ENCODE results near the gene SOCS1. TPM values are rescaled to one million over a fixed set of nuclear protein-coding genes. Genes with fewer than 3 reads are reported as not detected.
A peak's percentile ranks its signal among the peaks of the same experiment; 100 is the strongest.

The SOCS1 gene
- total RNA-seq, 1 experiment from 2014 or later, result 1.4 TPM

DNA sequence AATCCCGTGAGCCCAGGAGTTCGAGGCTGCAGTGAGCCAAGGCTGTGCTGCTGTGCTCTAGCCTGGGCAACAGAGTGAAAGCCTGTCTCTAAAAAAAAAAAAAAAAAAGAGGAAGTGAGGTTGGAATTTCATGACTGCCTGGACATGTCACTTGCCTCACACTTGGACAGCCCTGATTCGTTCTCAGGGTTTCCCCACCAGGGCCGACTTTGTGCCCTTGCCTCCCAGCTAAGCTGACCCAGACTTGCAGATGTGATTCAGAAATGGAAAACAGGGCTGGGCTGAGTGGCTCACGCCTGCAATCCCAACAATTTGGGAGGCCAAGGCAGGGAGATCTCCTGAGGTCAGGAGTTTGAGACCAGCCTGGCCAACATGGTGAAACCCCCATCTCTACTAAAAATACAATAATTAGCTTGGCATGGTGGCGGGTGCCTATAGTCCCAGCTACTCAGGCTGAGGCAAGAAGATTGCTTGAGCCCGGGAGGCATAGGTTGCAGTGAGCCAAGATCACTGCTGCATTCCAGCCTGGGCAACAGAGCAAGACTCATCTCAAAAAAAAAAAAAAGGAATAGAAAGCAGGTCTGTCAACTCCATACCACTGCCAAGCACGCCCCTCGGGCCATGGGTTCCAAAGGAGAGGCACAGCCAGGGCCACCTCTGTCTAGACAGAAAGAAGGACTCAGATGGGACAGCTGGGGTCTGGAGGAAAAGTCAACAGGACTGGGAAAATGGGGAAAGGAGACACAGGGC, 46.9 kb downstream of the SOCS1 start:
- CTCF ChIA-PET, result interaction anchor here (0.6 to 1.3 kb wide), 4 partner anchors 9 to 173 kb away, joined by 3 to 4 read pairs (median 3); no protein-coding TSS in a partner anchor
- intact Hi-C loops (cut with micrococcal nuclease), result no loop called here
- Mint-ChIP-seq H3K9me3 (ENCODE audit: unreplicated experiment) (no peaks in the 10 kb centered on the region), H3K27me3 (ENCODE audit: insufficient read depth, unreplicated experiment) (no peaks in the 10 kb centered on the region), H3K4me1 (ENCODE audit: insufficient read depth, unreplicated experiment) (peaks cover 6% of the 10 kb centered on the region), H3K36me3 (ENCODE audit: insufficient read depth, unreplicated experiment) (no peaks in the 10 kb centered on the region), H3K27ac (ENCODE audit: low read depth, unreplicated experiment) (no peak overlapping the region), H3K4me3 (ENCODE audit: unreplicated experiment) (no peak overlapping the region)
- DNase-seq (ENCODE audit: unreplicated experiment), result peak; percentile 62
- no TSS peak for BruUV-seq (replicated peaks)
- TF ChIP-seq, protein P1, sequence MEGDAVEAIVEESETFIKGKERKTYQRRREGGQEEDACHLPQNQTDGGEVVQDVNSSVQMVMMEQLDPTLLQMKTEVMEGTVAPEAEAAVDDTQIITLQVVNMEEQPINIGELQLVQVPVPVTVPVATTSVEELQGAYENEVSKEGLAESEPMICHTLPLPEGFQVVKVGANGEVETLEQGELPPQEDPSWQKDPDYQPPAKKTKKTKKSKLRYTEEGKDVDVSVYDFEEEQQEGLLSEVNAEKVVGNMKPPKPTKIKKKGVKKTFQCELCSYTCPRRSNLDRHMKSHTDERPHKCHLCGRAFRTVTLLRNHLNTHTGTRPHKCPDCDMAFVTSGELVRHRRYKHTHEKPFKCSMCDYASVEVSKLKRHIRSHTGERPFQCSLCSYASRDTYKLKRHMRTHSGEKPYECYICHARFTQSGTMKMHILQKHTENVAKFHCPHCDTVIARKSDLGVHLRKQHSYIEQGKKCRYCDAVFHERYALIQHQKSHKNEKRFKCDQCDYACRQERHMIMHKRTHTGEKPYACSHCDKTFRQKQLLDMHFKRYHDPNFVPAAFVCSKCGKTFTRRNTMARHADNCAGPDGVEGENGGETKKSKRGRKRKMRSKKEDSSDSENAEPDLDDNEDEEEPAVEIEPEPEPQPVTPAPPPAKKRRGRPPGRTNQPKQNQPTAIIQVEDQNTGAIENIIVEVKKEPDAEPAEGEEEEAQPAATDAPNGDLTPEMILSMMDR (IDR thresholded peaks at IDR 0.05; ENCODE audit: unreplicated experiment), result no peak
- POLR2A ChIA-PET, result no interaction called here

DNA sequence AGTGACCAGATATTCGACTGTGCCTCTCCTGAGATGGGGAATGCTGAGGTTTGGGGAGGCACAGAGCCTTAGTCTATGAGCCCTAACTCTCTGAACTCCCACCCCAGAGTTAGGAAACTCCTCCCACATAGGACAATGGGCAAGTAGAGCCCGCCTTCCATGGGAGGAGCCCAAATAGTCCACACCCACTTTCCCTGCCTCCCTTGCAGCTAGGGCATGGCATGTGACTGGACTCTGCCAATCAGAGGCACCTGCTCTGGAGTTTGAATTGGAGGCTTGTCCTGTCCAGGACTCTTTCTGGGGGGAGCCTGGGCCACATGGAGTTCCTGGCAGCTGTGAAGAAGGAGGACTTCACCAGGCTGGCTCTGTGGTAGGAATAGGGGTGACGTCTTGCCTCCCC, 48.4 kb downstream of the SOCS1 start:
- intact Hi-C loops (cut with micrococcal nuclease), result no loop called here
- peaks cover 7% of the 10 kb centered on the region for H3K4me1 Mint-ChIP-seq (ENCODE audit: insufficient read depth, unreplicated experiment)
- DNase-seq (ENCODE audit: unreplicated experiment), result no peak
- ChIA-PET POLR2A (interaction anchor here (0.7 kb wide), 1 partner anchor 11 kb away, joined by 4 read pairs; no protein-coding TSS in a partner anchor), CTCF (interaction anchor here (0.9 kb wide), 1 partner anchor 228 kb away, joined by 3 read pairs; no protein-coding TSS in a partner anchor)
- TF ChIP-seq, protein P1 (IDR thresholded peaks at IDR 0.05; ENCODE audit: unreplicated experiment), result no peak
- H3K27me3 Mint-ChIP-seq (ENCODE audit: insufficient read depth, unreplicated experiment), result no peaks in the 10 kb centered on the region
- BruUV-seq (replicated peaks), result no TSS peak
- no peak overlapping the region for H3K4me3 Mint-ChIP-seq (ENCODE audit: unreplicated experiment)
- H3K27ac Mint-ChIP-seq (ENCODE audit: low read depth, unreplicated experiment), result peak overlapping the region; percentile 52
- H3K9me3 Mint-ChIP-seq (ENCODE audit: unreplicated experiment), result no peaks in the 10 kb centered on the region
- no peaks in the 10 kb centered on the region for H3K36me3 Mint-ChIP-seq (ENCODE audit: insufficient read depth, unreplicated experiment)

DNA sequence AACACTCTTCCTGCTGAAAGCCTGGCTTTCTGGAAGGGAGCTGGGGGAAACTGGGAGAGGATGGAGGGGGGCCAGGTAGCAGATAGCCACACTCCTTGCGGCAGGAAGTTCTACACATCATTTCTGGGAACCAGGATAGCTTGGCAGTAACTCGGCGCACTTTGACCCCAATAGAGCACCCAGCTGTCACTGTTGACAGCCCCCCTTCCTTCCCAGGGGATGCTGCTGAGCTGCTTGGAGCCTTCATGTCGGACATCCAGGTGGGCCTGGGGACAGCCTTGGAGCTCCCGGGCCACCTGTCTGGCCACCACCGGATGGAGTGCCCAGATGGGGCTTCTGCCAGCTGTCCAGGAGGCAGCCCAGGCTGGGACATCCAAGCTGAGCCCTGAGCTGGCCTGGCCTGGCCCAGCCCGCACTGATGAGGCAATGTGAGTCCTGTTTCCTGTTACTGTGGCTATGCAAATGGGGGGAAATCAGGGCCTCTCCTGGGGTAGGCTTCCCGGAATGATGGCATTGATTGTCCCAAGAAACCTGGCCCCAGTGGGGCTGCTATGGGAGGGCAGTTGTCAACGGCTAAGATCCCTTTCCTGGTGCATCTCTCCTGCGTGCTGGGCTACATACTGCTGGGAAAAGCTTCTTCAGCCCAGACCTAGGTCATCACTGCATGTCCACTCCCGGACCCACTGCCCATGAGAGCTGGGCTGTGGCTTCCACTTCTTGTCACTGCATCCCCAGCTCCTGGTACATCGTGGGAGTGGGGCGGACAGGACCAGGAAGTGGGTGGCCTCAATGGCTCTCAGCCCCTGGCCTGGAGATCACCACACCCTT, 50.0 kb downstream of the SOCS1 start:
- DNase-seq (ENCODE audit: unreplicated experiment), result no peak
- POLR2A ChIA-PET, result no interaction called here
- BruUV-seq (replicated peaks), result no TSS peak
- Mint-ChIP-seq H3K27ac (ENCODE audit: low read depth, unreplicated experiment) (no peak overlapping the region), H3K4me1 (ENCODE audit: insufficient read depth, unreplicated experiment) (peaks cover 23% of the 10 kb centered on the region), H3K36me3 (ENCODE audit: insufficient read depth, unreplicated experiment) (no peaks in the 10 kb centered on the region), H3K4me3 (ENCODE audit: unreplicated experiment) (no peak overlapping the region), H3K27me3 (ENCODE audit: insufficient read depth, unreplicated experiment) (no peaks in the 10 kb centered on the region), H3K9me3 (ENCODE audit: unreplicated experiment) (no peaks in the 10 kb centered on the region)
- intact Hi-C loops (cut with micrococcal nuclease), result no loop called here
- CTCF ChIA-PET, result interaction anchor here (0.6 to 1.0 kb wide), 2 partner anchors 73 to 234 kb away, joined by 3 read pairs; no protein-coding TSS in a partner anchor
- TF ChIP-seq, protein P1 (IDR thresholded peaks at IDR 0.05; ENCODE audit: unreplicated experiment), result no peak

DNA sequence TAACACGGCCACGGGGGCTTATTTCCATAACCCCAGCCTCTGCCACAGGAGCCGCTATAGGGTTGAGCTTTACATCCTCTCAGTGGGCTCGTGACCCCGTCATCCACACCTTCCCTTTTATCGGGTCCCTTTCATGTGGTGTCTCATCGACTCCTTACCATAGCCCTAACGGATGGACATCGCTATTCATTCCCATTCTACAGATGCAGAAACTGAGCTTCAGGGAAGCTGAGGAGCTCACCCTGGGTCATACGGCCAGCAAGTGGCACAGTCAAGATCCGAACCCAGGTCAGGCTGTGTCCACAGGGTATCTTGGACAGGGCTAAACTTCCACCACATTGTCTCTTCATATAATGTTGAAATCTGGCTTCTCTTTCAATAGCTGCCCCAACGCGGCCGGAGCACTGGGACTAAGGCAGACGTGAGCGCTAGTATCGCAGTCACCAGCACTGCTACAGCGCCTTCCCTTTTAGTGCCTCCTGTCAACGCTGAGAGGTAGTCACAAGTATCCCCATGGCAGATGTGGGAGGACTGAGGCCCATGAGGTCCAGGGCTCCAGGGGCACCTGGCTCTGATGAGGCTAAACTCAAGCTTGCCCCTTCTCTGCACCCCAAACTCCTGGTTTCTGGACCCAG, 50.8 kb downstream of the SOCS1 start:
- DNase-seq (ENCODE audit: unreplicated experiment), result no peak

More for the DNA sequence above, 50.8 kb downstream of the SOCS1 start:
- Mint-ChIP-seq H3K27ac (ENCODE audit: low read depth, unreplicated experiment) (no peak overlapping the region), H3K9me3 (ENCODE audit: unreplicated experiment) (no peaks in the 10 kb centered on the region), H3K27me3 (ENCODE audit: insufficient read depth, unreplicated experiment) (no peaks in the 10 kb centered on the region), H3K4me1 (ENCODE audit: insufficient read depth, unreplicated experiment) (peaks cover 26% of the 10 kb centered on the region), H3K4me3 (ENCODE audit: unreplicated experiment) (no peak overlapping the region), H3K36me3 (ENCODE audit: insufficient read depth, unreplicated experiment) (no peaks in the 10 kb centered on the region)
- ChIA-PET POLR2A (no interaction called here), CTCF (interaction anchor here (0.6 to 1.0 kb wide), 3 partner anchors 13 to 233 kb away, joined by 3 read pairs; no protein-coding TSS in a partner anchor)
- BruUV-seq (replicated peaks), result no TSS peak
- TF ChIP-seq, protein P1 (IDR thresholded peaks at IDR 0.05; ENCODE audit: unreplicated experiment), result no peak
- intact Hi-C loops (cut with micrococcal nuclease), result no loop called here

Measured in MCF 10A (cell line).